SK-N-SH (cell line): Measurements from ENCODE around the gene ASIC4.

ENCODE experiments used
- FOXJ3 ChIP-seq: sonication (generic); formaldehyde crosslinking; IDR thresholded peaks from 2 replicates; pipeline ENCODE4 v1.5.1; 2020; ENCODE audit warnings: mild to moderate bottlenecking, missing genetic modification reagents
- GABPA ChIP-seq: IDR thresholded peaks from 2 replicates; pipeline ENCODE4 v1.4.0; 2012; ENCODE audit warnings: low read depth, mild to moderate bottlenecking
- NFIC ChIP-seq: IDR thresholded peaks from 2 replicates; pipeline ENCODE4 v1.4.0; 2012; ENCODE audit warnings: borderline replicate concordance
- NRF1 ChIP-seq: IDR thresholded peaks from 2 replicates; pipeline ENCODE4 v1.6.1; 2012; ENCODE audit warnings: low read depth, mild to moderate bottlenecking, low read length
- POLR2AphosphoS5 ChIP-seq: IDR thresholded peaks from 2 replicates; pipeline ENCODE4 v1.6.1; 2012; ENCODE audit warnings: low read depth, low read length
- RAD21 ChIP-seq: IDR thresholded peaks from 2 replicates; pipeline ENCODE4 v1.6.1; 2012; ENCODE audit warnings: mild to moderate bottlenecking, low read length
- RXRA ChIP-seq: IDR thresholded peaks from 2 replicates; pipeline ENCODE4 v1.4.0; 2012; ENCODE audit warnings: low read depth, mild to moderate bottlenecking, borderline replicate concordance
- SIN3A ChIP-seq: IDR thresholded peaks from 2 replicates; pipeline ENCODE4 v1.6.1; 2012; ENCODE audit warnings: low read depth, mild to moderate bottlenecking, low read length, moderate library complexity, borderline replicate concordance
- TEAD4 ChIP-seq: IDR thresholded peaks from 2 replicates; pipeline ENCODE4 v1.4.0; 2012; ENCODE audit warnings: mild to moderate bottlenecking, borderline replicate concordance; ENCODE audit not compliant: insufficient read depth
- ZBTB33 ChIP-seq: IDR thresholded peaks from 2 replicates; pipeline ENCODE4 v1.4.0; 2012; ENCODE audit warnings: low read depth, borderline replicate concordance
- TF ChIP-seq, protein P1 (sequence below): fragments of 200-600 bp; sonication (generic); IDR thresholded peaks from 2 replicates; pipeline ENCODE4 v1.6.1; 2017; ENCODE audit warnings: antibody characterized with exemption, mild to moderate bottlenecking, moderate library complexity

GRCh38 chr2:219531639-219532377 is 17.5 kb downstream of the ASIC4 start:
- TF ChIP-seq POLR2AphosphoS5 = no peak
- TF ChIP-seq, protein P1, sequence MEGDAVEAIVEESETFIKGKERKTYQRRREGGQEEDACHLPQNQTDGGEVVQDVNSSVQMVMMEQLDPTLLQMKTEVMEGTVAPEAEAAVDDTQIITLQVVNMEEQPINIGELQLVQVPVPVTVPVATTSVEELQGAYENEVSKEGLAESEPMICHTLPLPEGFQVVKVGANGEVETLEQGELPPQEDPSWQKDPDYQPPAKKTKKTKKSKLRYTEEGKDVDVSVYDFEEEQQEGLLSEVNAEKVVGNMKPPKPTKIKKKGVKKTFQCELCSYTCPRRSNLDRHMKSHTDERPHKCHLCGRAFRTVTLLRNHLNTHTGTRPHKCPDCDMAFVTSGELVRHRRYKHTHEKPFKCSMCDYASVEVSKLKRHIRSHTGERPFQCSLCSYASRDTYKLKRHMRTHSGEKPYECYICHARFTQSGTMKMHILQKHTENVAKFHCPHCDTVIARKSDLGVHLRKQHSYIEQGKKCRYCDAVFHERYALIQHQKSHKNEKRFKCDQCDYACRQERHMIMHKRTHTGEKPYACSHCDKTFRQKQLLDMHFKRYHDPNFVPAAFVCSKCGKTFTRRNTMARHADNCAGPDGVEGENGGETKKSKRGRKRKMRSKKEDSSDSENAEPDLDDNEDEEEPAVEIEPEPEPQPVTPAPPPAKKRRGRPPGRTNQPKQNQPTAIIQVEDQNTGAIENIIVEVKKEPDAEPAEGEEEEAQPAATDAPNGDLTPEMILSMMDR = no peak
- no peak for TF ChIP-seq ZBTB33
- no peak for TF ChIP-seq FOXJ3 (CRISPR knock-in tag)
- no peak for TF ChIP-seq TEAD4
- TF ChIP-seq RAD21 = no peak
- TF ChIP-seq NFIC = no peak
- TF ChIP-seq GABPA = no peak
- no peak for TF ChIP-seq SIN3A
- TF ChIP-seq NRF1 = no peak
- TF ChIP-seq RXRA = no peak
